Endothelial cell of umbilical vein (primary cell): ENCODE measurements around the gene CDH11. TPM values are rescaled to one million over a fixed set of nuclear protein-coding genes. Genes with fewer than 3 reads are reported as not detected.

Experiments
- BruUV-seq: library from RNA; stranded (reverse); fragments of 400-500 nt; replicated peaks from 2 replicates; lab custom pipeline; 2021; lab: Mats Ljungman, UMichigan
- CTCF ChIA-PET: fragments of 300-600, 350-600 bp; sonication (Branson Sonifier 250); formaldehyde crosslinking; loops from one replicate; lab custom pipeline; 2021; ENCODE audit warnings: antibody characterized with exemption, inconsistent platforms; lab: Charles Lee
- POLR2A ChIA-PET: fragments of 300-600, 350-600 bp; sonication (Branson Sonifier 250); formaldehyde crosslinking; loops from one replicate; lab custom pipeline; 2021; ENCODE audit warnings: antibody characterized with exemption, inconsistent platforms; lab: Charles Lee
- DNase-seq: peaks from one replicate; pipeline ENCODE4 v3.0.0-alpha.2; 2011; ENCODE audit warnings: low read depth, low spot score
- FAIRE-seq: peaks from 2 replicates; lab custom pipeline; 2011; peaks lifted over from hg19 to GRCh38; lab: Jason Lieb, UNC
- H2AFZ ChIP-seq: 2 replicates; pipeline ENCODE4 v1.6.0; 2012; ENCODE audit warnings: low read depth, low read length, control low read depth, inconsistent platforms
- H3K27ac ChIP-seq: 2 replicates; pipeline ENCODE4 v1.5.1; 2011; ENCODE audit warnings: low read depth, mild to moderate bottlenecking, control low read depth, low read length, moderate library complexity; ENCODE audit not compliant: insufficient read depth
- H3K27me3 ChIP-seq, 2 experiments: 2 replicates each; pipeline versions ENCODE4 v1.6.0 to v1.6.1; 2011; ENCODE audit warnings: low read length in 2 of 2, mixed read lengths in 1 of 2; ENCODE audit not compliant: control insufficient read depth in 2 of 2, insufficient read depth in 2 of 2
- H3K36me3 ChIP-seq, 2 experiments: 2 replicates in 1 of 2; 3 replicates in 1 of 2; pipeline ENCODE4 v1.5.1; 2011; ENCODE audit warnings: low read length in 2 of 2, mild to moderate bottlenecking in 1 of 2, moderate library complexity in 1 of 2; ENCODE audit not compliant: control insufficient read depth in 2 of 2, insufficient read depth in 2 of 2; ENCODE audit errors: extremely low read depth in 1 of 2
- H3K4me1 ChIP-seq: 3 replicates; pipeline ENCODE4 v1.5.1; 2011; ENCODE audit warnings: mild to moderate bottlenecking, low read length; ENCODE audit not compliant: control insufficient read depth, insufficient read depth; ENCODE audit errors: extremely low read depth
- H3K4me2 ChIP-seq: 2 replicates; pipeline ENCODE4 v1.6.1; 2011; ENCODE audit warnings: low read length, control low read depth, mixed read lengths; ENCODE audit not compliant: insufficient read depth
- H3K4me3 ChIP-seq, 3 experiments: fragments of 200-600 bp in 1 of 3; sonication (generic), shearing (Covaris generic) in 1 of 3; replicated peaks in 1 of 3; 2 replicates each; pipeline ENCODE4 v1.5.1; 2011 to 2016; ENCODE audit warnings: control low read depth in 3 of 3, low read length in 3 of 3, mild to moderate bottlenecking in 2 of 3, inconsistent platforms in 1 of 3, low read depth in 1 of 3, moderate library complexity in 1 of 3; ENCODE audit not compliant: insufficient read depth in 1 of 3
- H3K79me2 ChIP-seq: 2 replicates; pipeline ENCODE4 v1.6.0; 2012; ENCODE audit warnings: low read length, inconsistent platforms; ENCODE audit not compliant: control insufficient read depth, insufficient read depth
- H3K9ac ChIP-seq: replicated peaks from 2 replicates; pipeline ENCODE3; 2011; ENCODE audit warnings: low read length, control low read depth; ENCODE audit not compliant: insufficient read depth; ENCODE audit errors: extremely low read depth
- H3K9me1 ChIP-seq: replicated peaks from 3 replicates; pipeline ENCODE4 v1.6.0; 2011; ENCODE audit warnings: mild to moderate bottlenecking, low read length; ENCODE audit not compliant: control insufficient read depth, insufficient read depth; ENCODE audit errors: extremely low read depth
- H3K9me3 ChIP-seq: replicated peaks from 2 replicates; pipeline ENCODE4 v1.5.1; 2012; ENCODE audit warnings: low read length, inconsistent platforms; ENCODE audit not compliant: control insufficient read depth, insufficient read depth
- H4K20me1 ChIP-seq: replicated peaks from 2 replicates; pipeline ENCODE3; 2011; ENCODE audit warnings: mild to moderate bottlenecking, low read length; ENCODE audit not compliant: control insufficient read depth, insufficient read depth; ENCODE audit errors: extremely low read depth
- CTCF ChIP-seq, 2 donors: IDR thresholded peaks; 1 replicate in 1 of 2; 2 replicates in 1 of 2; pipeline ENCODE4 v1.5.1; 2011; ENCODE audit warnings: low read length in 2 of 2, mild to moderate bottlenecking in 2 of 2, moderate library complexity in 2 of 2, control low read depth in 1 of 2, inconsistent platforms in 1 of 2, low read depth in 1 of 2; ENCODE audit not compliant: insufficient read depth in 1 of 2; ENCODE audit errors: extremely low read depth in 1 of 2
- FOS ChIP-seq: IDR thresholded peaks from 2 replicates; pipeline ENCODE4 v1.6.1; 2011; ENCODE audit warnings: mild to moderate bottlenecking, low read length, moderate library complexity, borderline replicate concordance; ENCODE audit not compliant: insufficient read depth
- GATA2 ChIP-seq: IDR thresholded peaks from 2 replicates; pipeline ENCODE4 v1.7.0; 2011; ENCODE audit warnings: low read depth, mild to moderate bottlenecking, moderate library complexity, mixed read lengths, low read length; ENCODE audit not compliant: insufficient read length, insufficient read depth
- JUN ChIP-seq: IDR thresholded peaks from 2 replicates; pipeline ENCODE4 v1.6.1; 2011; ENCODE audit warnings: borderline replicate concordance, low read depth; ENCODE audit not compliant: insufficient read length, insufficient read depth
- MAX ChIP-seq: IDR thresholded peaks from 2 replicates; pipeline ENCODE4 v1.6.1; 2011; ENCODE audit not compliant: insufficient read depth, insufficient read length
- MYC ChIP-seq: IDR thresholded peaks from one replicate; pipeline ENCODE4 v1.6.1; 2011; ENCODE audit warnings: mild to moderate bottlenecking, low read depth, low read length
- POLR2A ChIP-seq: IDR thresholded peaks from 2 replicates; pipeline ENCODE4 v1.6.1; 2012; ENCODE audit warnings: low read depth, mild to moderate bottlenecking, control low read depth, low read length
- POLR2AphosphoS5 ChIP-seq: IDR thresholded peaks from 2 replicates; pipeline ENCODE4 v1.6.1; 2012; ENCODE audit warnings: low read depth, mild to moderate bottlenecking, control low read depth, low read length, moderate library complexity; ENCODE audit not compliant: insufficient read depth
- dilution Hi-C: fragments of 300-500 bp; cut with MboI; formaldehyde crosslinking; loops from one replicate; pipeline ENCODE4 v1.15.0; 2019; ENCODE audit warnings: low sequenced_read_pairs; ENCODE audit not compliant: extremely low pct_ligation_motif_present
- intact Hi-C: fragments of 100-400 bp; cut with micrococcal nuclease; formaldehyde crosslinking; loops from one replicate; pipeline ENCODE4 v1.10.0; 2022
- polyA plus RNA-seq, 4 experiments: library from polyadenylated mRNA; depleted of rRNA in 3 of 4; stranded (reverse) in 3 of 4; unstranded in 1 of 4; fragments of >200 nt; gene quantifications; 2 replicates each; pipeline versions ENCODE4 v1.2.1 to v1.2.3, GENCODE V29; 2011 to 2012; ENCODE audit warnings: missing spikeins in 1 of 4
- total RNA-seq: library from RNA; stranded (reverse); gene quantifications from 2 replicates; pipeline ENCODE4 v1.2.3, GENCODE V29; 2021

CDH11 gene
- total and polyA plus RNA-seq, 2 donors (not counting 3 experiments of a cell fraction or from before 2014, with no cell fraction given), result 30.4 to 32.7 TPM

DNA sequence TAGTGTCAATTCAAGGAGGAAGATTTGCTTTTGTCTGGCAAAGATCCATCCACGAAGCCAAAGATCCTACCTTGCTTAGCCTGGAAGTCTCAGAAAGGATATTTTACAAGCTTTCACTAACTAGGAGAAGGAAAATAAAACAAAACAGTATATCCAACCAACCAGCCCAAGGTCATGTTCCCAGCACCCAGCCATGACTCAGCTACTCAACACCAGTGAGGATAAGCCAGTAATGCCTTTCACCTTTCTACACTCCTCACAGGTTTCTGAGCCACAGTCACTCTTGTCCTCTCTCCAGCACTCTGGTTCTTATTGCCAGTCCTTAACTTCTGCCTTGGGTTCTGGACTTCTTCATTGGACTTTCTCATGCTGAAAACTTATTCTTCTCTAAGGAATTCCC is 116.2 kb downstream of the CDH11 start:
- Histone ChIP-seq H3K4me1 (peaks cover 5% of the 10 kb centered on the region), H4K20me1 (no peaks in the 10 kb centered on the region), H3K9me1 (no peaks in the 10 kb centered on the region), H3K9ac (no peak overlapping the region), H2AFZ (no peak overlapping the region), H3K27me3 (no peaks in the 10 kb centered on the region), H3K4me3 (no peak overlapping the region), H3K9me3 (no peaks in the 10 kb centered on the region), H3K27ac (no peak overlapping the region), H3K4me2 (no peak overlapping the region), H3K36me3 (no peaks in the 10 kb centered on the region), H3K79me2 (no peaks in the 10 kb centered on the region)
- POLR2A ChIA-PET, result no interaction called here
- CTCF ChIA-PET, result no interaction called here
- FAIRE-seq (no peak), DNase-seq (no peak)
- intact Hi-C loops, result no loop called here
- TF ChIP-seq POLR2A (no peak), GATA2 (no peak), FOS (no peak), POLR2AphosphoS5 (no peak), JUN (no peak)
- no TSS peak for BruUV-seq
- dilution Hi-C loops, result no loop called here

DNA sequence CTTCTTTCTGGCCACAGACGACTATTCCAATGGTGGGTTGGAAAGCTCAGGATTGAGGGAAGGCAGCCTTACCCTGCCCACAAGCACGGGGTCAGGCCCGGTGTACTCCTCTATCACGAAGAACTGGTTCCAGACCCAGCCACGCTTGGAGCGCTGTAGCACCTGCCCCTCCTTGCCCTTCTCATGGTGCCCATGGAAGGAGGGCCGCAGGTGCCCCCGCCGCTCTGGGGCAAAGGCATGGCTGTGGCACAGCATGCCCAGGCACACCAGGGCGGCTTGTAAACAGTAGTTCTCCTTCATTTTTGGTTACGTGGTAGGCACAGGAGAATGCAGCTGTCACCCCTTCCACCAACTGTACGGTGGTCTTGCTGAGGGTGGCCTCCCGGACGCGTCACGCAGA is 117.3 kb downstream of the CDH11 start:
- no peak for TF ChIP-seq MAX
- no peak for TF ChIP-seq GATA2
- no peak for TF ChIP-seq CTCF (IDR thresholded peaks at IDR 0.05; ENCODE audit: extremely low read depth in 1 of 2, insufficient read depth in 1 of 2, low read depth in 1 of 2, low read length in 2 of 2)
- TF ChIP-seq MYC, result no peak
- POLR2A ChIA-PET, result no interaction called here
- dilution Hi-C loops (no loop called here), intact Hi-C loops (no loop called here)
- Histone ChIP-seq H4K20me1 (no peaks in the 10 kb centered on the region), H3K9me3 (no peaks in the 10 kb centered on the region), H3K9me1 (no peaks in the 10 kb centered on the region), H3K4me1 (peaks cover 5% of the 10 kb centered on the region), H3K36me3 (no peaks in the 10 kb centered on the region), H3K4me2 (no peak overlapping the region), H3K27ac (no peak overlapping the region), H3K9ac (no peak overlapping the region), H3K79me2 (no peaks in the 10 kb centered on the region), H3K27me3 (no peaks in the 10 kb centered on the region), H2AFZ (no peak overlapping the region), H3K4me3 (no peak overlapping the region)
- CTCF ChIA-PET, result no interaction called here
- BruUV-seq, result no TSS peak
- DNase-seq, result no peak
- FAIRE-seq, result no peak
